BJ (cell line): ENCODE data around the gene IGFL3. TPM values are rescaled to one million over a fixed set of nuclear protein-coding genes. Genes with fewer than 3 reads are reported as not detected.

ENCODE experiments used
- CTCF ChIA-PET: fragments of 350-600 bp; formaldehyde crosslinking; extraction: SDS; loops from one replicate; lab custom pipeline; 2021; ENCODE audit warnings: antibody characterized with exemption, inconsistent platforms; lab: Yijun Ruan, JAX
- POLR2A ChIA-PET: fragments of 300-600 bp; sonication (Branson Sonifier 250); formaldehyde crosslinking; extraction: SDS; loops from one replicate; lab custom pipeline; 2021; ENCODE audit warnings: antibody characterized with exemption; lab: Charles Lee
- DNase-seq: peaks from one replicate; pipeline ENCODE4 v3.0.0-alpha.2; 2011; ENCODE audit warnings: low read depth
- H3K27me3 ChIP-seq: 2 replicates; pipeline ENCODE4 v1.6.0; 2011; ENCODE audit warnings: low read length; ENCODE audit not compliant: control insufficient read depth, insufficient read depth
- H3K36me3 ChIP-seq: 2 replicates; pipeline ENCODE4 v1.5.1; 2011; ENCODE audit warnings: low read length; ENCODE audit not compliant: control insufficient read depth, insufficient read depth
- H3K4me3 ChIP-seq: 2 replicates; pipeline ENCODE4 v1.5.1; 2011; ENCODE audit warnings: low read depth, mild to moderate bottlenecking, control low read depth, low read length
- CTCF ChIP-seq: IDR thresholded peaks from 2 replicates; pipeline ENCODE4 v1.5.1; 2011; ENCODE audit warnings: low read depth, mild to moderate bottlenecking, control low read depth, inconsistent platforms, low read length, moderate library complexity; ENCODE audit not compliant: insufficient read depth
- polyA plus RNA-seq: library from polyadenylated mRNA; depleted of rRNA; stranded (reverse); fragments of >200 nt; gene quantifications from 2 replicates; pipeline ENCODE4 v1.2.3, GENCODE V29; 2011

IGFL3 gene
- polyA plus RNA-seq, 1 experiment = not detected

- CTCF ChIA-PET = interaction anchor here (0.9 kb wide), 1 partner anchor 82 kb away, joined by 3 read pairs; no protein-coding TSS in a partner anchor
- POLR2A ChIA-PET = no interaction called here
Measured at GRCh38 chr19:46159418-46160232, 35.1 kb upstream of the IGFL3 start.

GRCh38 chr19:46155237-46155636 lies 30.7 kb upstream of the IGFL3 start:
- Histone ChIP-seq H3K4me3 (no peak overlapping the region), H3K36me3 (no peaks in the 10 kb centered on the region), H3K27me3 (peaks cover 12% of the 10 kb centered on the region)
- DNase-seq = no peak
- POLR2A ChIA-PET = no interaction called here
- CTCF ChIA-PET = interaction anchor here (0.8 kb wide), 1 partner anchor 31 kb away, joined by 3 read pairs; no protein-coding TSS in a partner anchor
- TF ChIP-seq CTCF = no peak

More at GRCh38 chr19:46159418-46160232, 35.1 kb upstream of the IGFL3 start:
- Histone ChIP-seq H3K36me3 (no peaks in the 10 kb centered on the region), H3K4me3 (no peak overlapping the region), H3K27me3 (peaks cover 5% of the 10 kb centered on the region)
- DNase-seq = no peak
- TF ChIP-seq CTCF = no peak

- POLR2A ChIA-PET = no interaction called here
- DNase-seq = no peak
- Histone ChIP-seq H3K4me3 (no peak overlapping the region), H3K27me3 (peaks cover 25% of the 10 kb centered on the region), H3K36me3 (no peaks in the 10 kb centered on the region)
- no peak for TF ChIP-seq CTCF
- CTCF ChIA-PET = no interaction called here
Measured at GRCh38 chr19:46150606-46151005, 26.1 kb upstream of the IGFL3 start.

GRCh38 chr19:46147791-46148288 lies 23.4 kb upstream of the IGFL3 start, which contains the start of gene IGFL2:
Gene IGFL2, plus strand, starts transcription at chr19:46148238. Its CDS starts 41 bp downstream, at chr19:46148279.
- DNase-seq = no peak
- H3K4me3 ChIP-seq = no peak within 1 kb of the TSS
- CTCF ChIA-PET = interaction anchor here (0.6 to 1.7 kb wide), 4 partner anchors 9 to 66 kb away, joined by 3 to 6 read pairs (median 4); no protein-coding TSS in a partner anchor

More at GRCh38 chr19:46147791-46148288, 23.4 kb upstream of the IGFL3 start, which contains the start of gene IGFL2:
- no peak for TF ChIP-seq CTCF
- H3K36me3 ChIP-seq = no peaks in the 10 kb centered on the region
- peaks cover 16% of the 10 kb centered on the region for H3K27me3 ChIP-seq
- POLR2A ChIA-PET = no interaction called here
